Stimulated activated CD4-positive, alpha-beta T cell treated with anti-CD3 and anti-CD28 coated beads, Interleukin-2, amount 100 ng/mL, for 4 hours (primary cell): ENCODE data around the gene NLGN1.

Experiments used
- DNase-seq: peaks from one replicate; pipeline ENCODE4 v3.0.0-alpha.2; 2020; ENCODE audit warnings: low read depth

The NLGN1 gene

DNA sequence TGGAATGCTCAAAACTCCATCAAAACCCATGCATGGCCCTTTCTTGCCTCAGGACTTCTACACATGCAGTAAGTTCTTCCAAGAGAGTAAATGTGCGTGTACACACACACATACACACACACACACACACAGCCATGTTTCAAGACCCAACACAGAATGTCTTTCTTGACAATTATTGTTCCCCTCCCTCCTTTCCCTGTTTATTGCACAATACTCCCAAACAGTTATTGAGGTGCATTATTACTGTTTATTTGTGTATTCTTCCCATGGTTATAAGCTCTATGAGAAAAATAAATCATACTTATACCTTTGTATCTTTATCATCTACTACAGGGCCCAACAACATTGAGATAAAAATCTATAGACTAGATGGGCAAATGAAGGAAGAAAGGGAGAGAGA, 937.8 kb downstream of the NLGN1 start:
- DNase-seq: no peak

DNA sequence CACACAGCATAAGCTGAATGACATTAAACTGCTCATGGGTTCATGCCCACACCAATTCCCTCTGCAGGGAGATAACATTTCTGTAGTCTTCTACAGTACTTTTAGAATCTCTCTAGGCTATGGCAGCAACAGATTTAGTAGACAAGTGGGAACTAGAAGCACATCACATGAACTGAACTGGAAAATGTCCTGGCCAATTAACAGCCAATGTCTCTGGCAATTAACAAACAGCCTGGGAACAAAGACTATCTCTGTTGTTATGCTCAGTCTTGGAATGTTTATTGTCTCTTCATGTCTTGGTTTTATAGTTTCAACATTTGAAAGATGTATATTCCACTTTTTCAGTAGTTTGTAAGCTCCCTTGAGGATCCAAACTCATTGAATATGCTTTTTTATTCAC, 938.4 kb downstream of the NLGN1 start:
- DNase-seq: no peak
